ENCODE measurements around the gene SAFB.
"Not testable (repeated sequence)": the region's sequence is repeated elsewhere in the genome, so short reads cannot be mapped to it uniquely, and the experiment has no call there.

The SAFB gene

GRCh38 chr19:5595745-5596144 lies 27.1 kb upstream of the SAFB start:
- DNase-seq, result no peak

GRCh38 chr19:5600797-5601196 lies 22.1 kb upstream of the SAFB start:
- no peak for DNase-seq

GRCh38 chr19:5603626-5604025 lies 19.3 kb upstream of the SAFB start:
- no peak for DNase-seq

GRCh38 chr19:5605362-5605761 lies 17.5 kb upstream of the SAFB start:
- DNase-seq, result no peak

- no peak for DNase-seq
Observed at GRCh38 chr19:5607318-5608275, 15.3 kb upstream of the SAFB start.

- DNase-seq, result no peak
Observed at GRCh38 chr19:5608291-5608690, 14.6 kb upstream of the SAFB start.

- DNase-seq, result not testable (repeated sequence)
Observed at GRCh38 chr19:5608766-5609165, 14.1 kb upstream of the SAFB start.

- no peak for DNase-seq
Observed at GRCh38 chr19:5609881-5610448, 12.9 kb upstream of the SAFB start.

- no peak for DNase-seq
Observed at GRCh38 chr19:5612891-5613865, 9.7 kb upstream of the SAFB start.

GRCh38 chr19:5615756-5616327 lies 7.0 kb upstream of the SAFB start:
- DNase-seq, result no peak

- no peak for DNase-seq
Observed at GRCh38 chr19:5617080-5617479, 5.8 kb upstream of the SAFB start.

GRCh38 chr19:5618591-5618990 lies 4.3 kb upstream of the SAFB start:
- no peak for DNase-seq

- no peak for DNase-seq
Observed at GRCh38 chr19:5619946-5620345, 2.9 kb upstream of the SAFB start.

GRCh38 chr19:5621311-5621944 lies 1.5 kb upstream of the SAFB start:
- DNase-seq, result no peak

GRCh38 chr19:5621945-5622464 lies 878 bp upstream of the SAFB start:
- DNase-seq, result no peak

- DNase-seq, result no peak
Observed at GRCh38 chr19:5623397-5624017, 624 bp downstream of the SAFB start.

- no peak for DNase-seq
Observed at GRCh38 chr19:5624018-5624663, 1.3 kb downstream of the SAFB start.

- no peak for DNase-seq
Observed at GRCh38 chr19:5624741-5625278, 1.9 kb downstream of the SAFB start.

- no peak for DNase-seq
Observed at GRCh38 chr19:5625641-5626040, 2.8 kb downstream of the SAFB start.

GRCh38 chr19:5627395-5627904 lies 4.6 kb downstream of the SAFB start:
- DNase-seq, result no peak

GRCh38 chr19:5628461-5628860 lies 5.6 kb downstream of the SAFB start:
- no peak for DNase-seq

All from NCI-H226 (cell line).